HG02852 (cell line): Measurements from ENCODE around the gene QRSL1.
"Not testable (repeated sequence)": the region's sequence is repeated elsewhere in the genome, so short reads cannot be mapped to it uniquely, and the experiment has no call there.

Experiments used
- ATAC-seq: cut with Tn5 transposase; IDR thresholded peaks from one replicate; pipeline ENCODE4 v1.9.1; 2021; ENCODE audit warnings: mild to moderate bottlenecking, moderate library complexity; ENCODE audit not compliant: unreplicated experiment

The QRSL1 gene

GRCh38 chr6:106674541-106675229 is 45.3 kb downstream of the QRSL1 start:
- ATAC-seq = no peak

DNA sequence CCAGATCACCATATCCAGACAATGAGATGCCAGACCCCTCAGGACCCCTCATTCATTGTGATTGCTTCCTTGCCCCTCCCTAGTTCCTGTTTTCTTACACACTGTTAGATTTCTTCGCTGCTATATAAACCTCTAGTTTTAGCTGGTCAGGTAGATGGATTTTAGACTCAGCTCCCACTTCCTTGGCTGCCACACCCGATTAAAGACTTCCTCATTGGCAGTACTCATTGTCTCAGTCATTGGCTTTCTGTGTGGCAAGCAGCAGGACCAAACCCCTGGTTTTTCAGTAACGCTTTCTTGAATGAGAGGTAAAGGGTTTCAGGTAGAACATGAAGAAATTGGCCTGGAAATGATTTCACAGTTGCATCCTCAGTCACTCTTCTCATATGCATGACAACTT is 47.9 kb downstream of the QRSL1 start:
- no peak for ATAC-seq

DNA sequence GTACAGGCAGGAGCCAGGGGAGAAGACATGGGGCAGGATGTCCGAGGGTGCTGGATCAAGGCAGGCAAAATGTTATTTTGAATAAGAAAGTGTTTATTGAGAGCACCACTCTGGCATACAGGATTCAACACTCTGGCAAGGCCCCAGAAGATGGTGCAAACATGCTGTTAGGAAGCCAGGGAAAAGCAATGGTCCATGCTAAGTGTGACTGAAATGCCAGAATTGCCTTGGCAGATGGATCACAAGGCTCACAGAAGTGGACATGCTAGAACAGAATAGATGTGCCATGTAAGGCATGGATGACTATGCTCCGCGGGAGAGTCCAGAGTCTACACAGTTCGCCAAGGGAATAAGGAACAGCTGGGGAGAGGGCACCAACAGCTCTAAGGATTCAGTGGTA is 54.6 kb downstream of the QRSL1 start:
- no peak for ATAC-seq

- no peak for ATAC-seq
Measured at GRCh38 chr6:106685833-106686232, 56.5 kb downstream of the QRSL1 start.

GRCh38 chr6:106688177-106688951 is 59.0 kb downstream of the QRSL1 start:
- ATAC-seq = no peak

GRCh38 chr6:106692112-106692818 is 62.9 kb downstream of the QRSL1 start:
- ATAC-seq = no peak

GRCh38 chr6:106692819-106693208 is 63.4 kb downstream of the QRSL1 start:
- no peak for ATAC-seq

- no peak for ATAC-seq
Measured at GRCh38 chr6:106693418-106693817, 64.0 kb downstream of the QRSL1 start.

DNA sequence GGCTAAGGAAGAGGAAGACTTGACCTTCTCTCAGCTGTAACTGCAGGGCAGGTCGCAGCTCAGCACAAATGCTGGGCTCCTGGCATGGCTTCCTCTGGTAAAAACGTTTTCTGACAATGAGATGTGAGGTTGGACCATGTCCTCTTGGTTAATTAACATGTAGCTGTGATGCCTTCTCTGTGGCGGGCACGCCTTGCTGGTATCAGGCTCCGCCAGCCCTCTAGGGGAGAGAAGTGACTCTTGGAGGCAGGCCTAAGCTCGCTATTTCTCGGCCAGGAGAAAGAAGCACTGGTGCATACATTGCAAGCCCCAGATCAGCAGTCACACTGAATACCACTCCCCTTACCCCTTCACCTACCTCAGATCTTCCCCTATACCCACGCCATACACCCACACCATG is 65.0 kb downstream of the QRSL1 start:
- no peak for ATAC-seq

GRCh38 chr6:106700581-106700980 is 71.2 kb downstream of the QRSL1 start:
- ATAC-seq = no peak

DNA sequence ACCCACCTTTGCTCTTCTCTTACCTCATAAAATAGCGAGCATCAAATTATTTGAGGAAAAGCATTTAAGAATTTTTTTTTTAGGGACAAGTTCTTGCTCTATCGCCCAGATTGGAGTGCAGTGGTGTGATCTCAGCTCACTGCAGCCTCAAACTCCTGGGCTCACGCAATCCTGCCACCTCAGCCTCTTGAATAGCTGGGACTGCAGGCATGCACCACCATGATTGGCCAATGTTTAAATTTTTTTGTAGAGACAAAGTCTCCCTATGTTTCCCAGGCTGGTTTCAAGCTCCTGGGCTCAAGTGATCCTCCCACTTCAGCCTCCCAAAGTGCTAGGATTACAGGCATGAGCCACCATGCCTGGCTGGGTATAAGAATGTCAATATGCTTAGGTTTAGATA is 71.8 kb downstream of the QRSL1 start:
- not testable (repeated sequence) for ATAC-seq

- ATAC-seq = peak; percentile 50
Measured at GRCh38 chr6:106702046-106702445, 72.7 kb downstream of the QRSL1 start.

- ATAC-seq = peak; percentile 98
Measured at GRCh38 chr6:106702451-106703110, 73.2 kb downstream of the QRSL1 start.

GRCh38 chr6:106704327-106704726 is 74.9 kb downstream of the QRSL1 start:
- no peak for ATAC-seq

- ATAC-seq = no peak
Measured at GRCh38 chr6:106705156-106705555, 75.8 kb downstream of the QRSL1 start.

GRCh38 chr6:106710580-106710979 is 81.2 kb downstream of the QRSL1 start:
- no peak for ATAC-seq

DNA sequence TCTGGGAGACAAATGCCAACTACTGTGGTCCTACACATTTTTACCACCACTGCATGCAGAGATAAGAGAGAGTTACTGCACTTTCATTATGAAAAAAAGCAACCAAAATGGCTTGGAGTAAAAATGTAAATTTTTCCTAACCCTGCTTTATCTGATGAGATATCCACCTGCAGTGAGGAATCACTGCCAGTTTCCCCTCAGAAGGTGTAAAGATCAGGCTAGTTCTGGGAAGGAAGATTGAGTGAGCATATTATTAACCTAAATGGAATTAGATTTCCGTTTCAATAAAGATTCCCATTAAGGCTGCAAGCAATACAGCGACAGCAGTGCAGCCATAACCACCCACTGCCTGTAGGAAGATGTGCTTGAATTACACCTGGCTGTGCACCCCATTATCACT is 84.9 kb downstream of the QRSL1 start:
- no peak for ATAC-seq

DNA sequence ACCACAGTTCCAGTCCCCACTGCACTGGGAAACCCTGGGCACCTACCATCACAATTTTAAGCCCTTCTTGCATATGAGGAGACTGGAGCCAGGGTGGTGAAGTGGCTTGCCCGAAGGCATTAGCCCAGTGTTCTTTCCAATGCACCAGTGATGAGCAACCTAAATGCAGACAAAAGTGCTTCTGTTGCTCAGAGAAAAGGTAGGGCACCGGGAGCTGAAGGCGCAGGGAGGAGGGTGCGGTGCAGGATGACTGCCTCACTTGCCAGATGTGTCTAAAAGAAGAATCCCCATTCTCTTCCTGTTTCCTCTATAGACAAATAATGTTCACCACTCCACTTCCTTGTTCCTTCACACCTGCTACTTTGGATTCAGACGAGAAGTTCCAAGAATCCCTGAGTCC is 86.5 kb downstream of the QRSL1 start:
- no peak for ATAC-seq

DNA sequence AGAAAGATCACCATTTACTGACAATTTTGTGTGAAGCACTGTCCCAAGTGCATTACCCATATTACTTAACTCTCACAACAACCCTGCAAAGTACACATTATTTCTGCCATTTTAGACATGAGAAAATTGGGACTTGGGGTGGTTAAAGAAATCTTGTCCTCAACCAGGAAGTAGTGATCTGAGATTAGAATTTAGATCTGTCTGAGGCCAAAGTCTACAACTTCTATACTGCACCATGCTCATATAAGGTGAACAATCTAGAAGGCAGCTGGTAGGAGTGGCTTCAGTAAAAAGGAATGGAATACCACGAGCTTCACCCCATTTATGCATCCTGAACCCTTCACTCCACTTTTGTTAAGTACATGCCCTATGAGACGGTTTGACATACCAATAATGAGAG is 87.6 kb downstream of the QRSL1 start:
- ATAC-seq = no peak
